Measurements from ENCODE around the gene MCL1.

Gene MCL1

DNA sequence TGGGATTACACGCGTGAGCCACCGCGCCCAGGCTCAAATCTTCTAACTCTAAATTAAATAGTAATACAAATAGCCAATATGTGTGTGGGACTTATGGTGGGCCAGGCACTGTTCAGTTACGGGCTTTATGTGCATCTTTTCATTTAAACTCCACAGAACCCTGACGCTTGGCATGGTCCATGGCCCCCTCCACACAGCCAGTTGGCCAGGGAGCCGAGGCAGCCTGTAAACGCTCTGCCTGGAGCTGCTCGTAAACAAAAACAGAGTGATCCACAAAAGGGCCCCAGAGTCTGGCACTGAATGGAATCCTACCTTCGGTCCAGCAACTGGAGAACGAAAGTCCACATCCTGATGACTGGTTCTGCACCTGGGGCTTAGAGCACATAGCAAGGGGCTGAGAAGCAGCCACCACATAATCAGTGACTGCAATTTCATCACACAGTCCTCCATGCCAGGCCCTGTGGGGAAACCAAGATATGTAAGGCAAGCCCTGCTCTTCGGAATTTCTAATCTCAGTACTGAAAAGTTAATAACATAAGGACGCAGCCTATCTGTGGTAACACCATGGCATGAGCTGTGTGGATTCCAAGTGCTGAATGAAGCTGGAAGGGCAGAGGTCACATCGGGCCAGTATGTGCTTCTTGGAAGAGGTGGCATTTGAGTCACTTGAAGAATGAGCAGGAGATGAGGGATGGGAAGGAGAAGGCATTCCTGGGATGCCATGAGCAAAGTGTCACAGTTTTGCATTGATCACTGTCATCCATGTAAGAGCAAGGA is 43.7 kb downstream of the MCL1 start:
- no peak for DNase-seq

DNA sequence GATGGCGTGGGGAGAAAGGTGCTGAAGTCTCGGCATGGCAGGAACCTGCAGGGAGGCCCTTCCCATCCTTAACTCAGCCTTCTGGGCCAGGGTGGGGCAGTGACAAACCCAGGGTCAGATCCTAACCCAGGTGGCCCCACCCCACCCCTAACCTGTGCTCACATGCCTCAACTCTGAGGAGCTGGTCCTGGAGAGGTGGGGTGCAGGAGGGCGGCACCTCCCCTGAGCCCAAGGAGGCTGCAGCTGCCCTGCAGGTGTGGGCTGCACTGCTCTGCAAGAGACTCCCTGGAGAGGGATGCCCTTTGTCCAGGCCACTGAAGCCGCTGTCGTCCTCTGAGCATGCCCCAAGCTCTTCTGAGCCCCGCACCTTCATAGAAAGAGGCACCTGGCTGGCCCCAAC is 45.4 kb downstream of the MCL1 start:
- no peak for DNase-seq

DNA sequence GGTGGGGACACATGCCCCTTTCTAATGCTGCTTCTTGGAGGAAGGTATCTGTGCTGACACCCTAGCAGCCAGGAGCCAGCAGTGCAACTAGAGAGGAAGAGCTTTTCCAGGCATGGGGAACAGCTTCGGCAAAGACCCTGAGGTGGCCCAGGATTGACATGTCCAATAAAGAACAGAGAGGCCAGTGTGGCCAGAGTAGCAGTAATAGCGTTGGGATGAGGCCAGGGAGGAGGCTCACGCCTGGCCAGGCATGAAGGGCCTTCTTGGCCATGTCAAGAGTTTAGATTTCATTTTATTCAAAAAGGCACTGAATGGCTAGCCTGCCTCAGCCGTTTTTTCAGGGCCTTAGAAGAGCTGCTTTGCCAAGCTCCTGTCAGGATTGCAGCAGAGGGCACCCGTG is 46.5 kb downstream of the MCL1 start:
- DNase-seq, result no peak

DNA sequence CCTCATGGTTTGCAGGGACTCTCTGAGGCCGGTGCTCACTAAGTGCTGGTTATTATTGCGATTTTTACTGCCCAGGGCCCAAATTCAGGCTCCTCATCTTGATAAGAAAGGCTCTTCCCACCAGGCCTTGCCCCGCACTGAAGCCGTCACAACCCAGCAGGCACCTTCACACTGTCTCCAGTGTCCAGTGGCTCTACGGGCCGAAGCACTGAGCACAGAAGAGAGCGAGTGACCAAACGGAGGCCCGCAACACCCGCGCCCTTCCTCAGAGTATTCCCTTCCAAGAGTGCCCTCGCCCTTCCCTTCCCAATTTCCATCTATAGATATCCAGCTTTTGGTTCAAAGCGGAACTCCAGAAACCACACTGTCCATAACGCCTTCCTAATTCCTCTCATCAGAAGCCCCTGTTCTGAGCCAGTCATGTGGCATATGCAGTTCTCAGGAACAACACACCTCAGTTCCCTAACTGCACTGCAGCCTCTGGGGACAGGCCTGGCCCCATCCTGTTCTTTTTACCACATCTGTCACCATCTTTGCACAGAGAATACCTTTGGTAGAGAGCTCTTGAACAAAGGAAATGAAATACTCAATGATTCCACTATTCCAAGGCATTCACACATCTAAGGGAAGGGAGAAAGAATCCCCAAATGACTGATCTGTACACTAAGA is 48.8 kb downstream of the MCL1 start:
- no peak for DNase-seq

DNA sequence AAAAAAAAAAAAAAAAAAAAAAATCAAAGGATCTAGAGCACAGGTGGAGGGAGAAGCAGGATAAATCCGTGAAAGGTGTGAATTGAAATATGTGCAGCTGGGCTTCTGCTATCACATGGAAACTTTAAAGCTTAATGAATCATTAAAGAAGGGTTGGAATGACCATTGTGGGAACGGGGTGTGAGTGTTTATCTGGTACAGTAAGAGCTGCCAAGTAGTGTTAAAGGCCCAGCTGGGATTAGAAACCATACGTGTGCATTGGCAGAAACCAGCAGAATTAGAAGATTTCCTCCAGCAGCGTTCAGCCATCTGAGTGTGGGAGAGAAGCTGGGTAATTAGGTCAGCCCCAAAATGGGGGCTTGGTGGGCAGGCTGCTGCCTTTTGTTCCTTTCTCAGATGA is 50.4 kb downstream of the MCL1 start:
- DNase-seq, result no peak

DNA sequence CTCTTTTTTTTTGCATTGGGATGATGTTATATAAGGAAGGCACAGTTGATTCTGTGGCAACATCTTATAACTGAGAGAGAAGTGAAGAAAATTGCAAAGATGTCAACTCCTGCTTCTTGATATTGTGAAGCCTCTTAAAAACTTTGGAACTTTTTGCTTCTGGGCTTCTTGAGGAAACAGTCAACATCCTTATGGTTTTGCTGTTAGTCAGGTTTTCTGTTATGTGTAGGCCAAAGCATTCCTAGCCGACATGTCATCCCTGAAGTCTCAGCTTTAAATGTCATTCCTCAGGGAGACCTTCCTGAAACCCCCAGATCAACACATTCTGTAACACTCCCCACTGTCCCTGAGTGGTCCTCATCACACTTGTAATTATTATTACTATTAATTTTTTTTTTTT is 51.2 kb downstream of the MCL1 start:
- DNase-seq, result no peak

DNA sequence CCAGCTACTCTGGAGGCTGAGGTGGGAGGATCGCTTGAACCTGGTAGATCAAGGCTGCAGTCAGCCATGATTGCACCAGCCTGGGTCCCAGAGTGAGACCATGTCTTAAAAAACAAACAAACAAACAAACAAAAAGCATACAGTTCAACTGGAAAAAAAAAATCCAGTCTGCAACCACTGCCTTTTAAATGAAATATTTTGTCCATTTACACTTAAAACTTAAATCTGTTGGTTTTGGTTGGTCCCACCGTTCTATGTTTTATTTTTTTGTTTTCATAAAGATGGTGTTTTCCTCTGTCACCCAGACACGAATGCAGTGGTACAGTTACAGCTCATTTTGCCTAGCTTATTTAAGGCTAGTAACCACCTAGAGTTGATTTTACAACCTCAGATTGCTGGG is 54.1 kb downstream of the MCL1 start:
- no peak for DNase-seq
